ENCODE data around the gene DIAPH1. TPM values are rescaled to one million over a fixed set of nuclear protein-coding genes. Genes with fewer than 3 reads are reported as not detected.
A peak's percentile ranks its signal among the peaks of the same experiment; 100 is the strongest.

The DIAPH1 gene
- total RNA-seq, 1 donor from 2014 or later = 118 TPM

DNA sequence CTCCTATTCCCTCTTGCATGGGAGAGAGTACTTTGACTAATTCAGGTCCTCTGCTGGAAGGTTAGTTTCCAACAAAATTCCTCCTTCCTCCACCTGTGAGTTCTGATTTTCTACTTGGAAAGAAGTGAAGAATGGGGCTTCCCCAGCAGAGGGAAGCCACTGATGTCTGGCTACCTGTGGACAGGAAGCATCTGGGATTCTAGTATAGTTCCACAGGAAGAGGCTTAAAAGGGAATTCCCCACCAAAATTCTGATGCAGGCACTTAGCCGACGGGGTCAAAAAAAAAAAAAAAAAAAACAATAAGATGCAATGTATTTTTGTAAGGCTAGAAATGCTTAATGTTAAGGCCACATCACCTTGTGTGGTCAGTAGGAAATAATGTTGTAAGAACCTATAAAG lies 96.5 kb downstream of the DIAPH1 start:
- DNase-seq (no peak), ATAC-seq (no peak)
- TF ChIP-seq CTCF (IDR thresholded peaks at IDR 0.05) = no peak
- Histone ChIP-seq H3K4me3 (no peak overlapping the region), H3K27ac (peak overlapping the region; percentile 72), H3K36me3 (peaks cover 68% of the 10 kb centered on the region), H3K9me3 (no peaks in the 10 kb centered on the region), H3K4me1 (peaks cover 72% of the 10 kb centered on the region), H3K27me3 (no peaks in the 10 kb centered on the region)
- intact Hi-C loops (cut with DNase I) = no loop called here

GRCh38 chr5:141521244-141521781 lies 97.5 kb downstream of the DIAPH1 start:
- no peak for DNase-seq
- Histone ChIP-seq H3K27me3 (no peaks in the 10 kb centered on the region), H3K4me3 (no peak overlapping the region), H3K4me1 (peaks cover 72% of the 10 kb centered on the region), H3K27ac (peak overlapping the region; percentile 72), H3K36me3 (peaks cover 66% of the 10 kb centered on the region), H3K9me3 (no peaks in the 10 kb centered on the region)
- TF ChIP-seq CTCF (IDR thresholded peaks at IDR 0.05) = no peak
- peak; percentile 46 for ATAC-seq
- intact Hi-C loops (cut with DNase I) = no loop called here

GRCh38 chr5:141519605-141520565 lies 98.9 kb downstream of the DIAPH1 start:
- peaks cover 57% of the 10 kb centered on the region for H3K36me3 ChIP-seq
- no peak for TF ChIP-seq CTCF (IDR thresholded peaks at IDR 0.05)
- H3K9me3 ChIP-seq = no peaks in the 10 kb centered on the region
- H3K27ac ChIP-seq = peak overlapping the region; percentile 72
- no peaks in the 10 kb centered on the region for H3K27me3 ChIP-seq
- no peak for DNase-seq
- intact Hi-C loops (cut with DNase I) = no loop called here
- H3K4me3 ChIP-seq = no peak overlapping the region
- ATAC-seq = peak; percentile 41
- H3K4me1 ChIP-seq = peaks cover 64% of the 10 kb centered on the region

GRCh38 chr5:141518618-141519015 lies 100.2 kb downstream of the DIAPH1 start:
- Histone ChIP-seq H3K27me3 (no peaks in the 10 kb centered on the region), H3K4me1 (peaks cover 65% of the 10 kb centered on the region), H3K36me3 (peaks cover 49% of the 10 kb centered on the region), H3K4me3 (no peak overlapping the region), H3K27ac (peak overlapping the region; percentile 39), H3K9me3 (no peaks in the 10 kb centered on the region)
- no peak for TF ChIP-seq CTCF (IDR thresholded peaks at IDR 0.05)
- ATAC-seq (no peak), DNase-seq (no peak)
- intact Hi-C loops (cut with DNase I) = no loop called here

GRCh38 chr5:141517880-141518617 lies 100.8 kb downstream of the DIAPH1 start:
- peaks cover 44% of the 10 kb centered on the region for H3K36me3 ChIP-seq
- ATAC-seq = no peak
- H3K4me3 ChIP-seq = no peak overlapping the region
- H3K4me1 ChIP-seq = peaks cover 65% of the 10 kb centered on the region
- no peaks in the 10 kb centered on the region for H3K27me3 ChIP-seq
- DNase-seq = no peak
- intact Hi-C loops (cut with DNase I) = no loop called here
- no peak for TF ChIP-seq CTCF (IDR thresholded peaks at IDR 0.05)
- H3K27ac ChIP-seq = peak overlapping the region; percentile 76
- H3K9me3 ChIP-seq = no peaks in the 10 kb centered on the region

Measured in upper lobe of right lung (tissue), 1 donor.